PFSK-1 (cell line): ENCODE results near the gene DACH1.

Experiments
- REST ChIP-seq, 2 experiments: IDR thresholded peaks; 2 replicates each; pipeline versions ENCODE4 v1.6.1 to v1.8.0; 2011 to 2012; ENCODE audit warnings: low read depth in 2 of 2, low read length in 2 of 2, control low read depth in 1 of 2, inconsistent platforms in 1 of 2, mild to moderate bottlenecking in 1 of 2, moderate library complexity in 1 of 2; ENCODE audit not compliant: insufficient read depth in 1 of 2
- SIN3A ChIP-seq: IDR thresholded peaks from 2 replicates; pipeline ENCODE4 v1.6.1; 2012; ENCODE audit warnings: mild to moderate bottlenecking, low read length, moderate library complexity, borderline replicate concordance; ENCODE audit not compliant: insufficient read depth

GRCh38 chr13:71663431-71663830 lies 203.6 kb downstream of the DACH1 start:
- no peak for TF ChIP-seq REST (IDR thresholded peaks at IDR 0.05; ENCODE audit: insufficient read depth in 1 of 2, low read depth in 2 of 2, low read length in 2 of 2)
- no peak for TF ChIP-seq SIN3A
